HFF-Myc (cell line): ENCODE results near the gene PRKCE.
A peak's percentile ranks its signal among the peaks of the same experiment; 100 is the strongest.

ENCODE experiments used
- DNase-seq: peaks from one replicate; pipeline ENCODE4 v3.0.0-alpha.2; 2011; ENCODE audit warnings: low read depth; ENCODE audit errors: extremely low read depth
- H3K4me3 ChIP-seq: replicated peaks from 2 replicates; pipeline ENCODE4 v1.5.1; 2011; ENCODE audit warnings: low read depth, mild to moderate bottlenecking, control low read depth, low read length
- TF ChIP-seq, protein P1 (sequence below): IDR thresholded peaks from 2 replicates; pipeline ENCODE4 v1.5.1; 2012; ENCODE audit warnings: mild to moderate bottlenecking, low read depth, low read length, control low read depth; ENCODE audit errors: missing control alignments

Gene PRKCE

DNA sequence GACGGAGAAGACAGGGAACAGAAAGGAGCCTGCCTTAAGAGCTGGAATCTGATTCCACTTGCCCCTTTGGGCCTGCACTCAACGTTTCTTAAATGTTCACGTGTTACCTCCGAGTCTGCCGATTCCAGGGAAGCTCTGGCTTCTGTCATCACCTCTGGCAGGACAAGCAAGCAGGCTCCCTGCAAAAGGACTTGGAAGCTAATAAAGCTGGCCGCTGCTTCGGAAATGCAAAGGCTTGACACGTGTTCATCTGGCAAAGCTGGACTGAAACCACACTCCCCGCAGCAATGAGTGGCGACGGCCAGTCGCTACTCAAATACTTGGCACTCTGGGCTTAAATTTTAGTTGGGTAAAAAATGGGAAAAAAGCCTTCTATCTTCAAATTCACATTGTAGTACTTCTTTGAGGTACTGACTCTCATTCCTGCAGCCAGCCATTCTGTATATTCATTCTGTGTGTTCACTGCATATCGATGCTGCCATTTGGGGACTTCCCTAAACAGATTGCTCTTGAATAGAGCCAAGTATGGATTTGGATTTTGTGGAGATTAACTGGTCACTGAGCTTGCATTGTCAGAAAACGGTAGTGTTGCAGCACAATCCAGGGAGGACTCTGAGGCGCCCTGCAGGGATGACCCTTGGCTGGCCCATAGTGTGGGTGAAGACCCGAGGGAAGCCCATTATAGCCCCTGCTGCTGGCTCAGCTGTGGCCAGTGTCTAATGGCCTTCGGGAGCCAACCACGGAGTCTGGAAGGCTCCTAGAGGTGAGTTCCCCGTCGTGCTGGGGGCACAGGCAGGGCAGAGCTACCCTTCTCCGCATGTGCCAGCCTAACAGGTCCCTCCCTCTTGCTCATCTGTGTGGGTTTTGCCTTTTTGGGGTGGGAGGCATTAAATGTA is 231.5 kb downstream of the PRKCE start:
- TF ChIP-seq, protein P1, sequence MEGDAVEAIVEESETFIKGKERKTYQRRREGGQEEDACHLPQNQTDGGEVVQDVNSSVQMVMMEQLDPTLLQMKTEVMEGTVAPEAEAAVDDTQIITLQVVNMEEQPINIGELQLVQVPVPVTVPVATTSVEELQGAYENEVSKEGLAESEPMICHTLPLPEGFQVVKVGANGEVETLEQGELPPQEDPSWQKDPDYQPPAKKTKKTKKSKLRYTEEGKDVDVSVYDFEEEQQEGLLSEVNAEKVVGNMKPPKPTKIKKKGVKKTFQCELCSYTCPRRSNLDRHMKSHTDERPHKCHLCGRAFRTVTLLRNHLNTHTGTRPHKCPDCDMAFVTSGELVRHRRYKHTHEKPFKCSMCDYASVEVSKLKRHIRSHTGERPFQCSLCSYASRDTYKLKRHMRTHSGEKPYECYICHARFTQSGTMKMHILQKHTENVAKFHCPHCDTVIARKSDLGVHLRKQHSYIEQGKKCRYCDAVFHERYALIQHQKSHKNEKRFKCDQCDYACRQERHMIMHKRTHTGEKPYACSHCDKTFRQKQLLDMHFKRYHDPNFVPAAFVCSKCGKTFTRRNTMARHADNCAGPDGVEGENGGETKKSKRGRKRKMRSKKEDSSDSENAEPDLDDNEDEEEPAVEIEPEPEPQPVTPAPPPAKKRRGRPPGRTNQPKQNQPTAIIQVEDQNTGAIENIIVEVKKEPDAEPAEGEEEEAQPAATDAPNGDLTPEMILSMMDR = no peak
- H3K4me3 ChIP-seq = no peak overlapping the region
- DNase-seq = peak; percentile 22

DNA sequence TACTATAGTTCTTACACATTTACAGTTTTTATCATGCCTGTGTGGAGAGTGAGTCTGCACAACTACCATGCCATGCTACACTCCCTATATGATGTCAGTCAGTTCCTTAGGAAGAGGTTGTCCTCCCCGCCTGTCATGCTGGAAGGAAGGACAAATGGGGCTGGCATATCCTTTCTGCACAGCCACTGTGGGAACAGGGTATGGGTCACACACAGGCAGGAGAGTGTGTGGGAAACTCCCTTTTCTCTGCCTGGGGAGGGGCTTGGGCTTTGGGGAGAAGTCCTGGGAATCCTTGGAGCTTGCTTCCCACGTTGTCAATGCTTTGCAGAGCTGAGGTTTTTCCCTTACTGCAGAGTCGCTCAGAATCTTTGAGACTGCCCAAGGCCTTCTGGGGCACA is 232.1 kb downstream of the PRKCE start:
- no peak for DNase-seq
- TF ChIP-seq, protein P1 = no peak
- no peak overlapping the region for H3K4me3 ChIP-seq

DNA sequence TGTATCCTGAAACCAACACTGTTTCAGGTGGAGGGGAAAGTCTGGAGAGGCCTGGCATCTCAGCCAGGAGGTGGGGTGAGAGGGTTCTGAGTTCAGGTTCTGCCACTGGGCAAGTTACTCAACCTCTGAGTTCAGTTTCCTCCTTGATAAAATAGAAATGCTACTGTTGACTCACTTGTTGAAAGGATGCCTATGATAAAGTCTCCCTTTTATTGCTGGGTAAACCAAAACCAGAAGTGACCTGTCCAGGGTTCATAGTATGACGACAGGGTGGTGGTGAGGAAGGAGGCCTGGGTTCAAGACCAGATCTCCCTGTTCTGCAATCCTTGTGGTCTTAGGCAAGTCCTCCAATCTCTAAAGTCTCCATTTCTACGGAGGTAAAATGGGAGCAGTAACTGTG is 232.7 kb downstream of the PRKCE start:
- H3K4me3 ChIP-seq = no peak overlapping the region
- no peak for DNase-seq
- TF ChIP-seq, protein P1 = no peak

DNA sequence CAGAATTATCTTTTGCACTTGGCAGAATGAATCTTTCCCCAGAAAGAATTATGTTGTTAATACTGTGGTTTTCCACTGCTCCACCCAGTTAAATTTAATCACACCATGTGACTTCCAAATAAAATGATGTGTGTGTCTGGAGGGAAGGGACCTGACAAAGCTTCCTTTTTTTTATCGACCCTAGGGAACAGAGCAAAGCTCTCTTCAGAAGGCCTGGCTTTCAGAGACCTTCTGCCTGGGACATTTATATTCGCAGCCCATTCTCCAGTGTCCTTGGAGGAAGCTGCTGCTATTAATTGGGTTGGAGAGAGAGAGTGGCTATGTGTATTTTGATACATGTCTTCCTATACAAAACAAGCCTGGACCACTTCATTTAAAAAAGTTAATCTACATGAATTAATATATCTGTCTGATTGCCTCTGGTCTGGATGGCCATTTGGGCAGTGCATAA is 233.7 kb downstream of the PRKCE start:
- DNase-seq = no peak
- H3K4me3 ChIP-seq = no peak overlapping the region
- TF ChIP-seq, protein P1 = no peak

DNA sequence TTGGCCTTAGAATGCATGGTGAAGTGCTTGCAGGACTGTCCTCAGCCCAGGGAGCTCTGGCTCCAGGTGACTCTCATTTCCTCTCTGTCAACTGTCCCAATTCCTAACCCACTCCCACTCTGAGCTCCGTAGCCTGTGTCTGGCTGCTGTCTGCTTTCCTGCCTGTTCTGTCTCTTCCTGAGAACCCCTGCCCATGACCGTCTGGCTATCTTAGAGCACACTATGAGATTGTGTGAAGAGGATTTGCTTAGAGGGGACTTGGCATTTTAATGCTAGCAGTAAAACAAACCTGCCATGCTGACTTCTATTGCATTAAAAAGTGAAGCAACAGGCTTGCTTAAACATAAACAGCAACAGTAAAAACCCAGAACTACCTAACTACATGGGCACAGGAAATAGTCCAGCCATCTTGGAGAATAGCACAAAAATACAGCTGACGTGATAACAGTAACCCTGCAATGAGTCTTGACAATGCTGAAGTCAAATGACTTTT is 234.7 kb downstream of the PRKCE start:
- TF ChIP-seq, protein P1 = no peak
- DNase-seq = no peak
- no peak overlapping the region for H3K4me3 ChIP-seq

DNA sequence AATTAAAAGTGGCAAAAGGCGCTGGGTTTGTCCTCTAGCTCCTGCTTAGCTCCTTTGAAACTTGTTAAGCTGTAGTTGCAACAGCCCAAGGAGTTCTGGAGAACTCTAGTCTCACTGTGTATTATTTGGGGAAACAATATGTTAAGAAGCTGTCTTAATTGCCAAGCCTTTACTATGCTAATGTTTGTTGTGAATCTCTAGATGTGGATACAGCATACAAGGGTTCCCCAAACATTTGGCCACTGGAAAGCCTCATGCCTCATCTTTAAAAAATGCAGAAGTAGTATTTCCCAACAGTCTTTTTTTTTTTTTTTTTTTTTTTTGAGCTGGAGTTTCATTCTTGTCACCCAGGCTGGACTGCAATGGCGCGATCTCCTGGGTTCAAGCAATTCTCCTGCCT is 236.7 kb downstream of the PRKCE start:
- H3K4me3 ChIP-seq = no peak overlapping the region
- DNase-seq = no peak

More for the DNA sequence above, 236.7 kb downstream of the PRKCE start:
- TF ChIP-seq, protein P1 = no peak
